Nephron progenitor cell (in vitro differentiated cells): ENCODE data around the gene CAP2.
A peak's percentile ranks its signal among the peaks of the same experiment; 100 is the strongest.

ENCODE experiments used
- DNase-seq: peaks from one replicate; pipeline ENCODE4 v3.0.0; 2021
- H3K27ac Mint-ChIP-seq: 2 replicates; pipeline ENCODE4 v1.8.0; 2021; ENCODE audit warnings: mild to moderate bottlenecking, moderate library complexity, mixed read lengths
- H3K27me3 Mint-ChIP-seq: 2 replicates; pipeline ENCODE4 v1.8.0; 2021; ENCODE audit warnings: mild to moderate bottlenecking, low read depth, mixed read lengths; ENCODE audit not compliant: poor library complexity
- H3K36me3 Mint-ChIP-seq: 2 replicates; pipeline ENCODE4 v1.8.0; 2021; ENCODE audit warnings: low read depth, mixed read lengths
- H3K4me1 Mint-ChIP-seq: 2 replicates; pipeline ENCODE4 v1.8.0; 2021; ENCODE audit warnings: mixed read lengths
- H3K4me3 Mint-ChIP-seq: 2 replicates; pipeline ENCODE4 v1.8.0; 2021; ENCODE audit warnings: mild to moderate bottlenecking, moderate library complexity, mixed read lengths
- H3K9me3 Mint-ChIP-seq: 2 replicates; pipeline ENCODE4 v1.8.0; 2021; ENCODE audit warnings: mild to moderate bottlenecking, moderate library complexity, mixed read lengths
- CTCF ChIP-seq: fragments of 200-600 bp; sonication (generic); IDR thresholded peaks from 2 replicates; pipeline ENCODE4 v1.5.0; 2021; ENCODE audit warnings: antibody characterized with exemption

The CAP2 gene

GRCh38 chr6:17505062-17505476, 111.7 kb downstream of the CAP2 start:
- peaks cover 9% of the 10 kb centered on the region for H3K4me1 Mint-ChIP-seq
- peak; percentile 30 for TF ChIP-seq CTCF
- DNase-seq = no peak
- peaks cover 31% of the 10 kb centered on the region for H3K36me3 Mint-ChIP-seq
- H3K4me3 Mint-ChIP-seq = no peak overlapping the region
- no peaks in the 10 kb centered on the region for H3K27me3 Mint-ChIP-seq
- peaks cover 11% of the 10 kb centered on the region for H3K9me3 Mint-ChIP-seq
- no peak overlapping the region for H3K27ac Mint-ChIP-seq

- H3K4me3 Mint-ChIP-seq = no peak overlapping the region
- DNase-seq = no peak
- peaks cover 13% of the 10 kb centered on the region for H3K9me3 Mint-ChIP-seq
- peaks cover 9% of the 10 kb centered on the region for H3K4me1 Mint-ChIP-seq
- H3K36me3 Mint-ChIP-seq = peaks cover 39% of the 10 kb centered on the region
- no peaks in the 10 kb centered on the region for H3K27me3 Mint-ChIP-seq
- no peak overlapping the region for H3K27ac Mint-ChIP-seq
- TF ChIP-seq CTCF = no peak
These were observed 112.4 kb downstream of the CAP2 start for GRCh38 chr6:17505767-17506280.

- Mint-ChIP-seq H3K9me3 (peaks cover 13% of the 10 kb centered on the region), H3K4me1 (peaks cover 9% of the 10 kb centered on the region), H3K27ac (no peak overlapping the region), H3K4me3 (no peak overlapping the region), H3K36me3 (peaks cover 44% of the 10 kb centered on the region), H3K27me3 (no peaks in the 10 kb centered on the region)
- TF ChIP-seq CTCF = no peak
- no peak for DNase-seq
These were observed 113.1 kb downstream of the CAP2 start for GRCh38 chr6:17506531-17506930.

- DNase-seq = no peak
- Mint-ChIP-seq H3K4me3 (no peak overlapping the region), H3K27ac (peak overlapping the region; percentile 57), H3K36me3 (peaks cover 44% of the 10 kb centered on the region), H3K27me3 (no peaks in the 10 kb centered on the region), H3K9me3 (peaks cover 13% of the 10 kb centered on the region), H3K4me1 (peaks cover 9% of the 10 kb centered on the region)
- no peak for TF ChIP-seq CTCF
These were observed 113.6 kb downstream of the CAP2 start for GRCh38 chr6:17506962-17507361.

GRCh38 chr6:17511084-17511483, 117.7 kb downstream of the CAP2 start:
- Mint-ChIP-seq H3K27me3 (no peaks in the 10 kb centered on the region), H3K27ac (no peak overlapping the region), H3K9me3 (peaks cover 13% of the 10 kb centered on the region), H3K36me3 (peaks cover 42% of the 10 kb centered on the region), H3K4me1 (peaks cover 9% of the 10 kb centered on the region), H3K4me3 (no peak overlapping the region)
- TF ChIP-seq CTCF = no peak
- DNase-seq = no peak

GRCh38 chr6:17511580-17511979, 118.2 kb downstream of the CAP2 start:
- DNase-seq = no peak
- Mint-ChIP-seq H3K4me1 (peaks cover 9% of the 10 kb centered on the region), H3K9me3 (peaks cover 13% of the 10 kb centered on the region), H3K27ac (no peak overlapping the region), H3K36me3 (peaks cover 42% of the 10 kb centered on the region), H3K27me3 (no peaks in the 10 kb centered on the region), H3K4me3 (no peak overlapping the region)
- no peak for TF ChIP-seq CTCF
